Gastrocnemius medialis (tissue), 4 donors: ENCODE measurements around the gene MBOAT7.
"Not testable (repeated sequence)": the region's sequence is repeated elsewhere in the genome, so short reads cannot be mapped to it uniquely, and the experiment has no call there.

ENCODE experiments used
- CTCF ChIP-seq, 5 experiments: fragments of 450-650 bp in 3 of 5; fragments of 200-600 bp in 2 of 5; sonication (generic) in 2 of 5; IDR thresholded peaks in 4 of 5; conservative IDR thresholded peaks in 1 of 5; 1 replicate in 4 of 5; 2 replicates in 1 of 5; pipeline ENCODE4 v1.5.1; 2016 to 2019; ENCODE audit warnings: antibody characterized with exemption in 5 of 5, mild to moderate bottlenecking in 3 of 5, moderate library complexity in 3 of 5
- POLR2A ChIP-seq, 2 donors: fragments of 450-650 bp; IDR thresholded peaks; one replicate each; pipeline ENCODE4 v1.6.1; 2017; ENCODE audit warnings: antibody characterized with exemption in 2 of 2, mild to moderate bottlenecking in 2 of 2, moderate library complexity in 2 of 2

- TF ChIP-seq CTCF (IDR thresholded peaks at IDR 0.05 in 4 of 5, conservative IDR thresholded peaks at IDR 0.05 in 1 of 5); POLR2A (IDR thresholded peaks at IDR 0.05): not testable (repeated sequence)
Observed at GRCh38 chr19:54207193-54207592, 17.8 kb upstream of the MBOAT7 start.
